Loucy (cell line): ENCODE measurements around the gene PTPA.

ENCODE experiments used
- H2AFZ ChIP-seq: fragments of 200-600 bp; sonication (generic); 2 replicates; pipeline ENCODE4 v1.6.0; 2016; ENCODE audit warnings: antibody characterized with exemption, mild to moderate bottlenecking, low read length, moderate library complexity
- H3F3A ChIP-seq: fragments of 200-600 bp; 2 replicates; pipeline ENCODE4 v1.6.0; 2016; ENCODE audit warnings: antibody characterized with exemption, low read depth, mild to moderate bottlenecking
- H3K27me3 ChIP-seq: fragments of 200-600 bp; sonication (generic); 2 replicates; pipeline ENCODE4 v1.6.1; 2014; ENCODE audit warnings: low read length, mild to moderate bottlenecking; ENCODE audit not compliant: insufficient read depth, poor library complexity, severe bottlenecking
- H3K36me3 ChIP-seq: fragments of 200-600 bp; sonication (generic); 2 replicates; pipeline ENCODE4 v1.6.1; 2016; ENCODE audit warnings: low read length; ENCODE audit not compliant: insufficient read depth
- H3K4me1 ChIP-seq: fragments of 200-600 bp; sonication (generic); 2 replicates; pipeline ENCODE4 v1.5.1; 2014; ENCODE audit warnings: low read length, mild to moderate bottlenecking; ENCODE audit not compliant: insufficient read depth, poor library complexity, severe bottlenecking
- H3K4me2 ChIP-seq: fragments of 200-600 bp; sonication (generic); 2 replicates; pipeline ENCODE4 v1.6.0; 2014; ENCODE audit warnings: antibody characterized with exemption, low read length, low read depth, mild to moderate bottlenecking; ENCODE audit not compliant: poor library complexity, severe bottlenecking
- H3K4me3 ChIP-seq: fragments of 200-600 bp; sonication (generic); 2 replicates; pipeline ENCODE4 v1.5.1; 2014; ENCODE audit warnings: low read length, mild to moderate bottlenecking, mixed read lengths; ENCODE audit not compliant: poor library complexity, severe bottlenecking
- H3K79me2 ChIP-seq: fragments of 200-600 bp; sonication (generic); 2 replicates; pipeline ENCODE4 v1.6.1; 2014; ENCODE audit warnings: low read length; ENCODE audit not compliant: insufficient read depth
- H3K9ac ChIP-seq: fragments of 200-600 bp; sonication (generic); 2 replicates; pipeline ENCODE4 v1.6.0; 2014; ENCODE audit warnings: mild to moderate bottlenecking, low read depth, low read length, moderate library complexity; ENCODE audit not compliant: poor library complexity, severe bottlenecking
- H3K9me2 ChIP-seq: fragments of 200-600 bp; sonication (generic); replicated peaks from 2 replicates; pipeline ENCODE4 v1.6.1; 2016; ENCODE audit warnings: low read depth, low read length, mixed read lengths
- H3K9me3 ChIP-seq: fragments of 200-600 bp; sonication (generic); 2 replicates; pipeline ENCODE4 v1.6.1; 2014; ENCODE audit warnings: mild to moderate bottlenecking, antibody characterized with exemption, low read length, low read depth; ENCODE audit not compliant: insufficient read depth
- H4K20me1 ChIP-seq: fragments of 200-600 bp; sonication (generic); 2 replicates; pipeline ENCODE4 v1.6.0; 2014; ENCODE audit warnings: antibody characterized with exemption, low read length, mild to moderate bottlenecking; ENCODE audit not compliant: insufficient read depth, poor library complexity, severe bottlenecking
- EZH2phosphoT487 ChIP-seq: fragments of 200-600 bp; IDR thresholded peaks from 2 replicates; pipeline ENCODE4 v1.6.1; 2018; ENCODE audit warnings: antibody characterized with exemption, mild to moderate bottlenecking, moderate library complexity, borderline replicate concordance
- TF ChIP-seq, protein P1 (sequence below): fragments of 200-600 bp; sonication (generic); conservative IDR thresholded peaks from 2 replicates; pipeline ENCODE4 v1.5.1; 2014; ENCODE audit warnings: mild to moderate bottlenecking, antibody characterized with exemption, low read length

PTPA gene

DNA sequence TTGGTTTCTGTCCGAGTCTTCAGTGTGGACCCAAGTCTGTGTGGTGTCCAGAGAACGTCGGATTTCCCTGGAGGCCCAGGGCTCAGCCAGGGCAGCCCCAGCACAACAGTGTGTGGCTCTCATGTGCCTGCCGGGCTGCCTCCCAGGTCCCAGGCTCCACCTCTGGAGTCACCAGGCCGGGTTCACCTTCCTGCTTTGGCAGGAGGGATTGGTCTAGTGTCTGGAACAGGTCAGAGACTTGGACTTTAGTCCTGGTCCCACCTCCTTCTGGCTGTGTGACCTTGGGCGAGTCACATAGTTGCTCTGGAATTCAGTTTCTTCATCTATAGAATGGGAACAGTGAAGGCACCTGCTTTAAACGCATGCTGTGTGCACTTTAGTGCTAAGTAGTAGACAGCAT, 27.1 kb upstream of the PTPA start:
- no peaks in the 10 kb centered on the region for H3K9me3 ChIP-seq

DNA sequence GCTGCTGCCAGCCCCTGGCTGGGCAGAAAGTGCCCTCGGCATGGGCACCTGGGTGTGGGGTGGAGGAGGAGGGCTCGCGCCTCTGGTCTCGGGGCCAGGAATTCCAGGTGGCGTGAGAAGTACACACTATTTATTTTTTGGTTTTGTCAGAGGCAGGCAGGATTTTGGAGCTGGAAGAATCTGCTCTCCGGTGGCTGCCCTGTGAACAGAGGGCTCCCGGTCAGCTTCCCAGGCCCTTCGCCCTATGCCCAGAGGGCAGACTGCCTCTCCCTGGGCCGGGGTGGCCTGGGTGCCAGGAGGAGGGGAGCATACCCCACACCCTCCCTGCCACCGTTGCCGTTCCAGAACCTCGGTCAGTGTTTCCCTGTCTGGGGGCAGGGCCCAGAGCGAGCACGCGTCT, 22.0 kb upstream of the PTPA start:
- Histone ChIP-seq H3K9me2 (no peaks in the 10 kb centered on the region), H3K4me3 (no peak overlapping the region), H3K9ac (no peak overlapping the region), H3K79me2 (peaks cover under 1% of the 10 kb centered on the region; the same call in 1 of the 2 replicates), H3K9me3 (no peaks in the 10 kb centered on the region), H2AFZ (no peak overlapping the region), H3K4me1 (no peaks in the 10 kb centered on the region), H3K27me3 (no peaks in the 10 kb centered on the region), H4K20me1 (no peaks in the 10 kb centered on the region), H3F3A (no peaks in the 10 kb centered on the region), H3K36me3 (peaks cover 12% of the 10 kb centered on the region; the same call in 1 of the 2 replicates), H3K4me2 (no peak overlapping the region)
- TF ChIP-seq EZH2phosphoT487, result no peak
- TF ChIP-seq, protein P1, sequence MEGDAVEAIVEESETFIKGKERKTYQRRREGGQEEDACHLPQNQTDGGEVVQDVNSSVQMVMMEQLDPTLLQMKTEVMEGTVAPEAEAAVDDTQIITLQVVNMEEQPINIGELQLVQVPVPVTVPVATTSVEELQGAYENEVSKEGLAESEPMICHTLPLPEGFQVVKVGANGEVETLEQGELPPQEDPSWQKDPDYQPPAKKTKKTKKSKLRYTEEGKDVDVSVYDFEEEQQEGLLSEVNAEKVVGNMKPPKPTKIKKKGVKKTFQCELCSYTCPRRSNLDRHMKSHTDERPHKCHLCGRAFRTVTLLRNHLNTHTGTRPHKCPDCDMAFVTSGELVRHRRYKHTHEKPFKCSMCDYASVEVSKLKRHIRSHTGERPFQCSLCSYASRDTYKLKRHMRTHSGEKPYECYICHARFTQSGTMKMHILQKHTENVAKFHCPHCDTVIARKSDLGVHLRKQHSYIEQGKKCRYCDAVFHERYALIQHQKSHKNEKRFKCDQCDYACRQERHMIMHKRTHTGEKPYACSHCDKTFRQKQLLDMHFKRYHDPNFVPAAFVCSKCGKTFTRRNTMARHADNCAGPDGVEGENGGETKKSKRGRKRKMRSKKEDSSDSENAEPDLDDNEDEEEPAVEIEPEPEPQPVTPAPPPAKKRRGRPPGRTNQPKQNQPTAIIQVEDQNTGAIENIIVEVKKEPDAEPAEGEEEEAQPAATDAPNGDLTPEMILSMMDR, result no peak

More for the DNA sequence above, 27.1 kb upstream of the PTPA start:
- TF ChIP-seq, protein P1, result no peak
- TF ChIP-seq EZH2phosphoT487, result no peak
- Histone ChIP-seq H3F3A (no peaks in the 10 kb centered on the region), H3K9ac (no peak overlapping the region), H3K79me2 (peaks cover 35% of the 10 kb centered on the region), H3K4me1 (peaks cover 10% of the 10 kb centered on the region), H4K20me1 (peaks cover 9% of the 10 kb centered on the region), H3K4me2 (no peak overlapping the region), H2AFZ (no peak overlapping the region), H3K27me3 (no peaks in the 10 kb centered on the region), H3K9me2 (no peaks in the 10 kb centered on the region), H3K4me3 (no peak overlapping the region), H3K36me3 (peaks cover 12% of the 10 kb centered on the region; the same call in 1 of the 2 replicates)

DNA sequence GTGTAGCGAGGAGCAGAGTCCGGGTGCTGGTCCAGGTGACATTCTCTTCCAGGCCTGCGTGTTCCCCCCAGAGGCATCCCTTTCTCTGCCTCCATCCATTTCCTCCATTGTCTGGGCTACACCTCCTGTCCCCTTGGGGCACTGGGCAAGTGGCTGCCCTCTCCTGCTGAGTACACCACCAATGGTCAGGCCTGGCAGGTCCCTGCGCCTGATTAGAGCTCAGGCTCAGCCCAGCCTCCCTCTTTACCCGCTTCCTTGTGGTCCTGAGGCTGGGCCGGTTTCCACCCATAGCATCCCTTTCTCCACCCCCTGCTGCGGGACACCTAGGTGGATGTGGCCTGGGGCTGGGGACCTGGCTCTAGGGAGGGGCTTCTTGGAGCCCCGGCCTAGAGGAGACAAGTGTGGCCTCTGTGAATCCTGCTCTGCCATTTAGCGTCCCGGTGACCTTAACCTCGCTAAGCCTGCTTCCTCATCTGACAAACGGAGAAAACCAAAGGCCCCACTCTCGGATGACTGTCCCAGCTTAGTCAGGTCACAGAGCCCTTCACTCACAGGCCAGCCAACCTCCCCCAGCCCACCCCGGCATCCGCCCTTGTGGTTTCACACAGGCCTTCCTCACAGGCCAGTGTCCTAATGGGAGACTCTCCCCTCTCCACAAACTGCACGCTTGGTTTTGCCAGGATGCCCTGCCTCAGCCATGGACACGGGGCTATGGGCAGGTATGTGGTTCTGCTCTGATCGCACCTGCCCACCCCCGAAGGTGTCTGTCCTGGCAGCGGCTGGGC, 17.4 kb upstream of the PTPA start:
- Histone ChIP-seq H3K9me3 (no peaks in the 10 kb centered on the region), H3K4me3 (no peak overlapping the region), H3K79me2 (no peaks in the 10 kb centered on the region), H3F3A (no peaks in the 10 kb centered on the region), H3K4me1 (no peaks in the 10 kb centered on the region), H2AFZ (no peak overlapping the region), H3K9ac (no peak overlapping the region), H4K20me1 (no peaks in the 10 kb centered on the region), H3K36me3 (no peaks in the 10 kb centered on the region; the same call in 1 of the 2 replicates), H3K9me2 (no peaks in the 10 kb centered on the region), H3K27me3 (no peaks in the 10 kb centered on the region), H3K4me2 (no peak overlapping the region)
- no peak for TF ChIP-seq EZH2phosphoT487
- TF ChIP-seq, protein P1, result no peak
